Measurements from ENCODE around the gene CITED4. TPM values are rescaled to one million over a fixed set of nuclear protein-coding genes. Genes with fewer than 3 reads are reported as not detected.
A peak's percentile ranks its signal among the peaks of the same experiment; 100 is the strongest.

Gene CITED4, protein sequence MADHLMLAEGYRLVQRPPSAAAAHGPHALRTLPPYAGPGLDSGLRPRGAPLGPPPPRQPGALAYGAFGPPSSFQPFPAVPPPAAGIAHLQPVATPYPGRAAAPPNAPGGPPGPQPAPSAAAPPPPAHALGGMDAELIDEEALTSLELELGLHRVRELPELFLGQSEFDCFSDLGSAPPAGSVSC
- 1.2 and 4.8 TPM in 2 replicates for total RNA-seq (2014; rRNA removed; shearing (Covaris generic))

DNA sequence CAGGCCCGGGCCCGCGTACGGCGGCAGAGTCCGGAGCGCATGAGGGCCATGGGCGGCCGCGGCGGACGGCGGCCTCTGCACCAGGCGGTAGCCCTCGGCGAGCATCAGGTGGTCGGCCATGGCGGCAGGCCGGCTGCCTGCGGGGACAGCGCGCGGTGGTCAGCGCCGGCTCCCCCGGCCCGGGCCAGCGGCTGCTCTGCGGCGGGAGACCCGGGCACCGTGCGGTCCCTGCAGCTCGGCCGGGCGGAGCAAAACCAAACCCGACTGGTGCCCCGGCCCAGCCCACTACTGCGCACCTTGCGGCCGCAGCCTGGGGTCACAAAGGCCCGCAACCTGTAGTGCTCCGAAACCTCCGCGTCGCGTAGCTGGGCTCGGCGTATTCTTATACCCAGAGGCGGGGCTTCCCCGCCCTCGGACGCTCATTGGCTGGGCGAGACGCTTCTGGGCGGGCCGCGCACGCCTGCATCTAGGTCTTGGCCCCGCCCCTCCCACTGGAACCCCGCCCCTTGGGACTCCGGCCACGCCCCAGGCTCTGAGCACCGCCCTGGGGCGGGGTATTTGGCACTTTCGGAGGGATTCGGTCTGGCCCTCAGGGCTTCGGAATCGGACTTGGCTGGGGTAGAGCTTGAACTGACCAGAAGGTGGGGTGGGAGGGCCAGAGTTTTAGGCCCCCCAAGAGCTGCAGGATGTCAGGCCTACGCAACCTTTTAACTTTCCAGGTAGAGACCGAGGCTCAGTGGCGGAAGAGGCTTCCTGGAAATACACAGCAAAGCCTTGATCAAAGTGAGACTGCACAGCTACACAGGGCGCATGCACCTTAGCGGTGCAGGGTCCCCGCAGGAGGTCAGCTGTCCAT is at the start of gene CITED4:
Gene CITED4, minus strand, starts transcription at position 356 of the 856 bp plus-strand sequence. Its CDS starts 236 bp downstream, at position 120.
- 0 out of 2 replicates have a peak, but pooled peaks cover 3% of the 10 kb centered on the region for H3K27me3 ChIP-seq (replicated peaks)
- no peaks in the 10 kb centered on the region; the same call in 1 of the 2 replicates for H3K36me3 ChIP-seq
- peaks cover 40% of the 10 kb centered on the region for H3K4me1 ChIP-seq (replicated peaks)
- H3K27ac ChIP-seq: no peak within 1 kb of the TSS
- peak within 1 kb of the TSS; percentile 54 for H3K4me3 ChIP-seq
- 0 out of 2 replicates have a peak, but pooled peaks cover 4% of the 10 kb centered on the region for H3K9me3 ChIP-seq (replicated peaks)
- DNase-seq (ENCODE audit: low read depth in 1 of 2, low spot score in 2 of 2): peak; percentile 88 to 95

DNA sequence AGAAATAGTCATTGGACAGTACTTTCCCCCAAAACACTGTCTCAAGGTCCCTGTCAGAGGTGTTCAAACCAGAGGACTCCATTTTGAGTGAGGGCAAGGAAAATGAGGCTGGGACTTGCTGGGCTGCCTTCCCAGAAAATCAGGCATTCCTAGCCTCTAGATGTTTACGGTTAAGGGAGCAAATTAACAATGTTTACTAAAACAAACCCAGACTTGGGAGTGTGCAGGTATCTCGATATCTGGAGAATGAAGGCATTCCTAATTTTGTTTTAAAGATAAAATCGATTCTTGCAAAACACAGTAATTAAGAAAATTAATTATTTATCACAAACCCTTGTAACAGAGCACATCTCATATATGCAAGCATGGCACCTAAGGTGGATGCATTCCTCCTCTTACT is 48.9 kb upstream of the CITED4 start:
- Histone ChIP-seq H3K4me1 (replicated peaks) (no peaks in the 10 kb centered on the region), H3K27me3 (replicated peaks) (no peaks in the 10 kb centered on the region), H3K9me3 (replicated peaks) (no peaks in the 10 kb centered on the region), H3K36me3 (no peaks in the 10 kb centered on the region), H3K27ac (no peak overlapping the region), H3K4me3 (no peak overlapping the region)
- no peak for DNase-seq (ENCODE audit: low read depth in 1 of 2, low spot score in 2 of 2)

DNA sequence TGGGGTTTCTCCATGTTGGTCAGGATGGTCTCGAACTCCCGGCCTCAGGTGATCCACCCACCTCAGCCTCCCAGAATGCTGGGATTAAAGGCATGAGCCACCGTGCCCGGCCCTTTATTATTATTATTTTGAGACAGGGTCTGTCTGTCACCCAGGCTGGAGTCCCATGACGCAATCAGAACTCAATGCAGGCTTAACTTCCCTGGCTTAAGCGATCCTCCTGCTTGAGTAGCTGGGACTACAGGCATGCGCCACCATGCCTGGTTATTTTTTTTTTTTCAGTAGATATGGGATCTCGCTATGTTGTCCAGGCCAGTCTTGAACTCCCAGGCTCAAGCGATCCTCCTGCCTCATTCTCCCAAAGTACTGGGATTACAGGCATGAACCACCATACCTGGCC is 47.1 kb upstream of the CITED4 start:
- H3K9me3 ChIP-seq (replicated peaks): no peaks in the 10 kb centered on the region
- DNase-seq (ENCODE audit: low read depth in 1 of 2, low spot score in 2 of 2): no peak
- no peak overlapping the region for H3K27ac ChIP-seq
- no peaks in the 10 kb centered on the region for H3K27me3 ChIP-seq (replicated peaks)
- H3K4me1 ChIP-seq (replicated peaks): no peaks in the 10 kb centered on the region
- no peak overlapping the region for H3K4me3 ChIP-seq
- H3K36me3 ChIP-seq: no peaks in the 10 kb centered on the region

DNA sequence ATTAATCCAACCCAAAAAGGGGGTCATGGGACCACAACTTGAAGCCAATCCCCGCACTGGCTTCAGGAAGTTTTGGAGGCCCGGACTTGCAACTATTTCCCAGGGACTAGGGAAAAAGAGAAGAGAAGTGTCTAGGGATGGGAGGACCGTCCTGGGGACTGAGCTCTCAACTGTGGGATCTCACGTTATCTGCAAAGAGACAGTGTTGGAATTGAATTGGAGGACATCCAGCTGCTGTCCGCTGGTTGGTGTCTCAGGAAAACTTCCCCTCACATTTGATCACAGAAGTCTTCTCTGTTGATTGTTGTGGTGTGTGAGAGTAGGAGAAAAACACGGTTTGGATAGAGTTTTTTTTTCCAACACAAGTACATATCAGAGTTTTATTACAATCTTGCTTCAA is 46.2 kb upstream of the CITED4 start:
- Histone ChIP-seq H3K27ac (no peak overlapping the region), H3K9me3 (replicated peaks) (no peaks in the 10 kb centered on the region), H3K27me3 (replicated peaks) (no peaks in the 10 kb centered on the region), H3K36me3 (no peaks in the 10 kb centered on the region), H3K4me1 (replicated peaks) (no peaks in the 10 kb centered on the region), H3K4me3 (no peak overlapping the region)
- no peak for DNase-seq (ENCODE audit: low read depth in 1 of 2, low spot score in 2 of 2)

DNA sequence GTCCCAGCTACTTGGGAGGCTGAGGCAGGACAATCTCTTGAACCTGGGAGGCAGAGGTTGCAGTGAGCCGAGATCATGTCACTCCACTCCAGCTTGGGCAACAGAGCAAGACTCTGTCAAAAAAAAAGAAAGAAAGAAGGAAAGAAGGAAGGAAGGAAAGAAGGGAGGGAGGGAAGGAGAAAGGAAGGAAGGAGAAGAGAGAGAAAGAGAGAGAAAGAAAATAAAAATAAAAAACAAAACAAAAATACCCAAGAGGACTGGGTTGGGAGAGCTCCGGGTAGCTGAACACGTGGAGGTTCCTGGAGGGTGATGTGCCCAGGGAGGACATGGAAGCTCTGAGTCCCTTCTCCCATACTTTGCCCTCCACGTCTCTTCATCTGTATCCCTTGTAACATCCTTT is 45.7 kb upstream of the CITED4 start:
- no peaks in the 10 kb centered on the region for H3K9me3 ChIP-seq (replicated peaks)
- no peak overlapping the region for H3K4me3 ChIP-seq
- H3K36me3 ChIP-seq: no peaks in the 10 kb centered on the region
- H3K4me1 ChIP-seq (replicated peaks): no peaks in the 10 kb centered on the region
- no peak overlapping the region for H3K27ac ChIP-seq
- H3K27me3 ChIP-seq (replicated peaks): no peaks in the 10 kb centered on the region
- no peak for DNase-seq (ENCODE audit: low read depth in 1 of 2, low spot score in 2 of 2)

DNA sequence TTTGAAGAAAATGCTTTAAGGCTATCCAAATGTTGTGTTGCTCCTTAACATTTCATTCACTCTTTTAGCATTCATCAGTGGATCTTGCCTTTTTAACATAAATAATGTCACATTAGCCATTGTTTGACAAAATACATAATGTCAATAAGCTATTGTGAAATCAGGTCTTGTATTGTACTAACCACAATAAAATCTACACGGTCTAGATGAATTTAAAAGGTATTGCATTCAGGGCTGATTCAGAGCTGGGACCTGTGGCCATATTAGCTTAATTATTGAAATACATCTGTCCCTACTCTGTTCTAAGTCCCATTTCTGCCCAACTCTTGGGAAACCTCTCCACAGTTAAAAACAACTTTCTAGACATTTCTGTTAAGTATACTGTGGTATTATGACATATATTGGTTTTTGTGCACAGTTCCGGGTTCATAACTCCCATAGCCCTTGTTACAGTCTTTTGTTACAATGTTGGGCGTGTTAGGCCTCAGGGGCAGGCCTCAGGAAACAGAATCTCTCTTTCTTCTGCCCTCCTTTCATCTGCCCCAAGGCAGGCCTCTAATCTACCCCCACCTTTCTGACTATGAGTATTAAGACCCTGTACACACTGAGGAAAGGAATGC is 44.7 kb upstream of the CITED4 start:
- no peaks in the 10 kb centered on the region for H3K9me3 ChIP-seq (replicated peaks)
- H3K27ac ChIP-seq: no peak overlapping the region
- H3K4me3 ChIP-seq: no peak overlapping the region
- no peaks in the 10 kb centered on the region for H3K36me3 ChIP-seq
- no peaks in the 10 kb centered on the region for H3K27me3 ChIP-seq (replicated peaks)
- peaks cover 9% of the 10 kb centered on the region for H3K4me1 ChIP-seq (replicated peaks)
- no peak for DNase-seq (ENCODE audit: low read depth in 1 of 2, low spot score in 2 of 2)

DNA sequence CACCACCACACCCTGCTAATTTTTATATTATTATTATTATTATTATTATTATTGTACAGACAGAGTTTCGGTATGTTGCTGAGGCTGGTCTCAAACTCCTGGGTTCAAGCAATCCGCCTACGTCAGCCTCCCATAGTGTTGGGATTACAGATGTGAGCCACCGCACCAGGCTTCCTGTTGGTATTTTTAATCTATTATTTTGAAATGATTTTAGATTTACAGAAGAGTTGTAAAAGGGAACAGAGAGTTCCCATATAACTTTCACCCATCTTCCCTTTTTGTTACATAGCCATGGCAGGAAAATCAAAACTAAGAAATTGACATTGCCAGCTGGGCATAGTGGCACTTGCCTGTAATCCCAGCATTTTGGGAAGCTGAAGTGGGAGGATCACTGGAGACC is 42.9 kb upstream of the CITED4 start:
- Histone ChIP-seq H3K4me3 (no peak overlapping the region), H3K27me3 (replicated peaks) (no peaks in the 10 kb centered on the region), H3K27ac (no peak overlapping the region), H3K9me3 (replicated peaks) (no peaks in the 10 kb centered on the region), H3K36me3 (no peaks in the 10 kb centered on the region), H3K4me1 (replicated peaks) (peaks cover 12% of the 10 kb centered on the region)
- DNase-seq (ENCODE audit: low read depth in 1 of 2, low spot score in 2 of 2): no peak

DNA sequence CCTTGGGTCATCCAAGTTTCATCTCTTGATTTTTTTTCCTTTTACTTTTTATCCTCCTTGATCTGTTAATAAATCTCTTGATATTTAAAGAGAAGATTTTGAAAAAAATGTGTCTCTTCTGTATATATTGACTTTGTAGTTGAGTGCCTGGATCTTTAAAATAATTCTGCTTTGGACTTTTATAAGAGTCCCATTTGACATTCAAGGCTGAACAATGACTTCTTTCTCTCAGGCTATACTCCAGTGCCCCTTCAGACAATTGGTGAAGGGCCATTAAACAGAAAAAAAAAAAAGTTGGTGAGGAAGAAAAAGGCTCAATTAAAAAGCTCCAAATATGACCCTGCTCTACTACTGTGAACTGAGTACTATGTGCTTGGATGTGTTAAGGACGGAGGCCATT is 40.9 kb upstream of the CITED4 start:
- no peak for DNase-seq (ENCODE audit: low read depth in 1 of 2, low spot score in 2 of 2)
- peaks cover 27% of the 10 kb centered on the region for H3K4me1 ChIP-seq (replicated peaks)
- H3K9me3 ChIP-seq (replicated peaks): no peaks in the 10 kb centered on the region
- no peaks in the 10 kb centered on the region for H3K36me3 ChIP-seq
- no peak overlapping the region for H3K4me3 ChIP-seq
- no peak overlapping the region for H3K27ac ChIP-seq
- no peaks in the 10 kb centered on the region for H3K27me3 ChIP-seq (replicated peaks)

DNA sequence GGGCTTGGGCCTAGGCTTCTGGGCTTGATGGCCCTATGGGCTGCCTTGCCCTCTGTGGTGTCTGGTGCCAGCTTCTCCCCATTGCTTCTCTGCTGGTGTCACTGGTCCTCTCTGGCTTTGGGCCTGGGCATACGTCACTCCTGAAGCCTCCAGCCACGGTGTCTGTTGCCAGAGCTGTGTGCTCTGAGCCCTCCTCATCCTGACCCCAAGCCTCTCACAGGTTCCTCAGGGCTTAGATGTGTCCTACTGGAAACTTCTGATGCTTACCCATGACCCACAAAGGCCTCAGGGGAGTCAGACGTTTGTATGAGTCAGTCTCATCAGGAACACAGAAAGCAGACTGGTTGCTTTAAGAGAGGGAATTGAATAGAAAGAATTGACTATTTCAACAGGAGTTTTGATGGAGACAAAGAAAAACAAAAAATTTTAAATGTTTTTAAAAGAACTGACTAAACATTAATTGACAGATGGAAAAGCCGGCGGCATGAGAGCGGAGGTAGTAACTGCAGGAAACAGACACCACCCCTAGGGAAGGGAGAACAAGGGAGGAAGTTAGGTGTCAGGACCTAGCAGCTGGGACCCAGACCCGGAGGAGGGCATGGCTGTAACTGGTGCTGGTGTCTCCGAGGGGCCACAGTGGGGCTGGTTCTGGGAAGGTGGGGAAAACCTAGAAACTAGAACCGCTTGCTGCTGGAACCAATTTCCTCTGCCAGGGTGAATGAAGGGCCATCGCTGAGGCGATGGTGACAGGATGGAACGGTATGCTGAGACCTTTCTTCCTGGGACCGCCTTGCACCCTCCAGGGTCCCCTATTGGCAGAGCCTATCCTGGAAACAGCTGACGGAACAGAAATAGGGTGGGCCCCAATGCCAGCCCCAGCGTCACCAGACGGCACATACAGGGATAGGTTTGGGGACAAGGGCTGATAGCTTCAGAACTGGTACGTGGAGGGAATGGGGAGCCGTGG is 40.0 kb upstream of the CITED4 start:
- peak in 1 of 2 experiments; percentile 29 for DNase-seq (ENCODE audit: low read depth in 1 of 2, low spot score in 2 of 2)
- no peak overlapping the region; the same call in 1 of the 2 replicates for H3K27ac ChIP-seq

DNA sequence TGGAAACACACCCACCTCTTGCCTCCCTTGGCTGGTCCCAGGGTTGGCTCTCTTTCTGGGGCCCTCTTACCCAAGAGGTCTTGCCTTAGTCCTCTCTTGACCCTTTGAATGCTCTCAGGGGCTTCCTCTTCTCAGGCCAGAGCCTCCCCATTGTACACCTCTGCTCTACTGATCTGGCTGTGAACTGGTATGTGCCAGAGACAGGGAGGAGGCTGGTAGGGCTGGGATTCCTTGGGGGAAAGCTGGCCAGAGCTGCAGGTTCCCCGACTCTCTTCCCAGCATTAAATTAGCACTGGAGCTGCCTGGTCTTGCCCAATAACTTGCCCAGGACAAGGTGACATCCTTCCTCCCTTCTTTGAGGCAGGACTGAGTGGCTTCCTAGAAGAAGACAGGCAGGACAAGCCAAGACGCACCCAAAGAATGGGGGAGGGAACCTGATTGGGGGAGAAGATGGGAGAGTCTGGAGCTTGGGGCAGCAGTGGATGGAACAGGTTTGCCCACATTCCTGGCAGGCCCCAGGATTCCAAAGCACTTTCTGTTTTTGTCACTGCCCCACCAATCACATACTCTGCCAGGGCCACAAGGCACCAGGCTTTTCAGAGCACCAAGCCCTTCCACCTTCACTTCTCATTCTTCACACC is 37.2 kb upstream of the CITED4 start:
- Histone ChIP-seq H3K4me1 (replicated peaks) (peaks cover 36% of the 10 kb centered on the region), H3K9me3 (replicated peaks) (peaks cover 3% of the 10 kb centered on the region; the same call in 1 of the 2 replicates), H3K36me3 (no peaks in the 10 kb centered on the region), H3K4me3 (no peak overlapping the region), H3K27ac (peak overlapping the region; percentile 47), H3K27me3 (replicated peaks) (no peaks in the 10 kb centered on the region)
- DNase-seq (ENCODE audit: low read depth in 1 of 2, low spot score in 2 of 2): no peak

More for the DNA sequence above, 40.0 kb upstream of the CITED4 start:
- H3K9me3 ChIP-seq (replicated peaks): no peaks in the 10 kb centered on the region
- H3K4me1 ChIP-seq (replicated peaks): peaks cover 36% of the 10 kb centered on the region
- no peak overlapping the region for H3K4me3 ChIP-seq
- H3K27me3 ChIP-seq (replicated peaks): no peaks in the 10 kb centered on the region
- H3K36me3 ChIP-seq: no peaks in the 10 kb centered on the region

DNA sequence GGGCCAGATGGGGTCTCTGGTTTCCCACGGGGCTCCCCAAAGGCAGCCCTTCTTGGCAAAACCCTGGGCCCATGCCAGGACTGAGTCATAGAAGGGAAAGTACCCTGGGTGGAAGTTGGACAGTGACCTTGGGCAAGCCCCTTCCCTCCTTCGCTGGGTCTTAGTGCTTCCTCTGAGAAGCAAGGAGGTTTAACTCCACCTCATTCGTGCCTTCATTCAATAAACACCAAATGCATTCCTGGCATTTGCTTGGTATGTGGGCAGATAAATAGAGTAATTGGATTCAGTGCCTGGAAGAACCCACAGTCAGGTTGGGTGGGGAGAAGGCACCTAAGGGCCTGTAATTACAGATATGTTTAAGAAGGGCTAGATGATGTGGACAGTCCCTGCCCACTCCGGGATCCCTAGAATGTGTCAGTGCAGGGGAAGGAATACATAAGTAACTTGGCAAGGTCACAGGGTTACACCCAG is 36.3 kb upstream of the CITED4 start:
- Histone ChIP-seq H3K27me3 (replicated peaks) (no peaks in the 10 kb centered on the region), H3K4me1 (replicated peaks) (peaks cover 36% of the 10 kb centered on the region), H3K27ac (peak overlapping the region; percentile 57), H3K4me3 (no peak overlapping the region), H3K36me3 (no peaks in the 10 kb centered on the region), H3K9me3 (replicated peaks) (peaks cover 10% of the 10 kb centered on the region)
- peak; percentile 79 to 82 for DNase-seq (ENCODE audit: low read depth in 1 of 2, low spot score in 2 of 2)

DNA sequence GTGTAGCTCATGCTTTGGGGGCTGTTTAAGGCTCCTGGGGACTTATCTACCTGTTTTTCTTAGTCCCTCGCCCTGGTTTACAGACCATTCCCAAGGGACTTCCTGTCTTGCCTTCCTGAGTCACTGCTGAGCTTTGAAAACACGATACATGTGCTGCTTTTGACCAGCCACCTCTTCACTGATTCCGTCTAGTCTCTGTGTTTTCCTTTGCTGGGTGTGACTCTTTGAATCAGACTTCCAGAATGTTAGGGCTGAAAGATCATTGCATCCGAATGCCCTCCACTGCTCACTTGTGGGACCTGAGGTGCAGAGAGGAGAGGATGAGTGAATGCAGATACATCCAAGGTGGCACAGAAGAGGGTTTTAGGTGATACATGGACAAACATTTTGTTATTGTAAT is 35.4 kb upstream of the CITED4 start:
- H3K9me3 ChIP-seq (replicated peaks): peaks cover 11% of the 10 kb centered on the region
- H3K4me3 ChIP-seq: no peak overlapping the region
- DNase-seq (ENCODE audit: low read depth in 1 of 2, low spot score in 2 of 2): peak in 1 of 2 experiments; percentile 45
- no peaks in the 10 kb centered on the region for H3K36me3 ChIP-seq
- no peaks in the 10 kb centered on the region for H3K27me3 ChIP-seq (replicated peaks)
- peaks cover 34% of the 10 kb centered on the region for H3K4me1 ChIP-seq (replicated peaks)
- peak overlapping the region; percentile 57 for H3K27ac ChIP-seq

Data from SJSA1 (cell line).